NCI-H2227 (cell line): ENCODE data around the gene IL34.
"Not testable (repeated sequence)": the region's sequence is repeated elsewhere in the genome, so short reads cannot be mapped to it uniquely, and the experiment has no call there.

ENCODE experiments used
- DNase-seq: peaks from one replicate; lab custom pipeline; 2025; ENCODE audit not compliant: unreplicated experiment; lab: John Stamatoyannopoulos, UW

IL34 gene

DNA sequence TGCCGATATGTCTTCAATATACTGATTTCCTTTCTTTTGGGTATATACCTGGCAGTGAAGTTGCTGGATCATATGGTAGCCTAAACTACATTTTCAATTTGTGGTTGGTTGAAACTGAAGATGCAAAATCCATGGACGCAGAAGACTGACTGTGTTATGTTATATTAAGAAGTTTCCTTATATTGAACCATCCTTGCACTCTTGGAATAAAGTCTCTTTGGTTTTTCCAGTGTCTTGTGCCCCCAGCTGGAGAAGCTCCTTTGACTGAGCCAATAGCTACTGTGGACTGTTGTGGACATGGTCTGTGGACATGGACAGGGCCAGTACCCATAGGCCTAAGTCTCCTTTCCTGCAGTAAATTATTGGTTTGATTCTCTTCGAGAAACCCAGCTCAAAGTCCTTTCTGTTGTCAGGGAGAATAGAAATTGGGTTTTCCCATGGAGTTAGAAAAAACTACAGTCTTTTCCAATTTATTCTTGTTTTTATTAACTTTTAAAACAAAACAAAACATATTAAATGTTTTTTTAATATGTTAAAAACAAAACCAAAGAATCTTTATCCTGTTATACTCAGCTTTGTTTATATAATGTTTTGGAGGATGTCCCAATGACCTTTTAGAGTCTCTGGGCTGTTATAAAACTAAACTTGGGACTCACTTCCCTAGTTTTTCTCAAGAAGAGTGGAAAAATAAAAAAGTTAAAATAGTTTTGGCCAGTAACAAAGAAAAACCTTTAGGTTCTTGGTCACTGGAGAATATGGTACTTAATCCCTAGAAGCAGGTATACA, 15.2 kb upstream of the IL34 start:
- DNase-seq, result no peak

- no peak for DNase-seq
These were observed 14.1 kb upstream of the IL34 start for GRCh38 chr16:70632273-70632672.

DNA sequence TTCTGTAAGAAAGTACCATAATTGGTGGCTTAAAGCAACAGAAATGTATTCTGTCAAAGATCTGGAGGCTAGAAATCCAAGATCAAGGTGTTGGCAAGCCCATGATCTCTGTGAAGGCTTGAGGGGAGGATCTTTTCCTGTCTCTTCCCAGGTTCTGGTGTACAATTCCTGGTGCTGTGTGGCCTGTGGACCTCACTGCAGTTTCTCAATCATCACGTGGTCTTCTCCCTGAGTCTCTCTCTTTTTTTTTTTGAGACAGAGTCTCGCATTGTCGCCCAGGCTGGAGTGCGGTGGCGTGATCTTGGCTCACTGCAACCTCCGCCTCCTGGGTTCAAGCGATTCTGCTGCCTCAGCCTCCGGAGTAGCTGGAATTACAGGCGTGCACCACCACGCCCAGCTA, 12.7 kb upstream of the IL34 start:
- not testable (repeated sequence) for DNase-seq

DNA sequence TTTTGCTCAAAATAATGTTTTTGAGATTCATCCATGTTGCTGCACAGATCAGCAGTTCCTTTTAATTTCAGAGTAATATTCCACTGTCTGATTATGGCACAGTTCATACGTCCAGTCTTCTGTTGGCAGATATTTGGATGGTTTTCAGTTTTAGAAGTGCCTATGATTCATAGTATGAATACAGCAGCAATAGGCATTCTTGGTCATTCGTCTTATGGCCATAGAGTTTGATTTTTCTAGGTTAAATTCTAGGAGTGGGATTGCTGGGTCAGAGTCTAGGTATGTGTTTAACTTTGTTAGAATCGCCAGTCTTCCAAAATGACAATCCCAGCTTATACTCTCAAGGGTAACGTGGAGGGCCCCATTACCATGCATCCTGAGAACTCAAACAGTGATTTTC, 11.5 kb upstream of the IL34 start:
- DNase-seq, result no peak

DNA sequence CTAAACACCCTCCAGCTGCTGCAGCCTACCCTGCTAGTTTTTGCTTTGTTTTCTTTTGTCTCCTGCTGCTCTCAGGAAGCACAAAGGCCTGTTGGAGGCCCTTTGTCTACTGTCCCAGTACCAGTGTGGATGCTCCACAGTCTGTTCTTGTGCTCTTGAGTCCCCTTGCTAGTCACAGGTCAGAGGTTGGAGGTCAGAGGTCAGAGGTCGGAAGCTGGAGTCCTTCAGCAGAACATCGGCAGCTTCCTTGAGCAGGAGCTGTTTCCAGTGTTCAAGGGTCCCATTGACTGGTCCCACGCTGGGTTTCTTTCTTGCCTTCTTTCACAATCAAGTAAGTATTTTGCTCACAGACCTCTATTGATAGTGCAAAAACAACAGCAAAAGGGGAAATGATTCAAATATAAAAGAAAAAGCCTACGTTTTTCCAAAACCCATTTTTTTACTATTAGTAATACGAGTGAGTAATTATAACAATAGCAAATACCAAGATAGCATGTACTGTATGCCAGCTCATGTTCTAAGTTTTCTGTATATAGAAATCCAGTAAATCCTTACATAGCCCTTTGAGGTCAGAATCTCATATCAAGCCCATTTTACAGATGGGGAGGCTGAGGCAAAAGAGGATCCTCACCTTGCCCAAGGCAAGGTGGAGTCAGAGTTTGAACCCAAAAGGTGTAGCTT, 10.9 kb upstream of the IL34 start:
- DNase-seq, result peak; percentile 16

DNA sequence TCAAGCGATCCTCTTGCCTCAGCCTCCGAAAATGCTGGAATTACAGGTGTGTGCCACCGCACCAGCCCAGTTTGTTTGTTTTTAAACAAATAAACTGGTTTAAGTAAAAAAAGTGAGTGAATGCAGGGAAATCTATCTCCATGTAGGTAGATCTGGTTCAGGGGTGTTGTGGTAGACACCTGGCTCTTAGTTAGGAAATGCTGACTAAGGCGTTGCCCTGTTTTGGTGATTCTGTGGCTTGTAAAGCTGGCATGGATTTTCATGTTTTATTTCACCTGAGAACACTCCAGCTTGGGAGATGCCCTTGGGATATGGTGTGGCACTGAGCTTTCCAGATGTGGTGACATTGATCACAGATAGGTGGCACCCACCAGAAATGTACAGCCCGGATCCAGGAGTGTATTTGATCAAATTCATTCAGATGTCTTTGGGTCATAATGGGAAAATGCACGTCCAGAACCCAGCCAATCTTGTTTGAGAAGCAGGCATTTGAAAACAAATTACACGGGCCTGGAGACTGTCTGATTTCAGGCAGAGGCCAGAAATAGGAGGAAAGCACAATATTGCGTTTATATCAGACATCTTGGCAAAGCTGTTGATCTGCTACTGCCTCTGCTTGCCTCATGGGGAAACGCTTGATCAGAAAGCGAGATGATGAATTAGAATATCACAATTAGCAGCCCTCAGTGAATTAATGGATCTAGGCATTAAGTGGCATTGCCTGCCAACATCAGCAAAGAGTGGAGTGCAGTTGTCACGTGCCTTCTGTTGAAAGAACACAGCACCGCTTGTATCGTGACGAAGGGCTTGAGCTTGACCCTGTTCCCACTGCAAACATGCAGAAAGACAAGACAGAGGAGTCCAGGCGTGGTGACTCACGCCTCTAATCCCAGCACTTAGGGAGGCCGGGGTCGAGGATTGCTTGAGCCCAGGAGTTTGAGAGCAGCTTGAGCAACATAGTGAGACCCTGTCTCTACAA, 7.3 kb upstream of the IL34 start:
- DNase-seq, result peak; percentile 9

- no peak for DNase-seq
These were observed 3.7 kb upstream of the IL34 start for GRCh38 chr16:70642633-70643032.

DNA sequence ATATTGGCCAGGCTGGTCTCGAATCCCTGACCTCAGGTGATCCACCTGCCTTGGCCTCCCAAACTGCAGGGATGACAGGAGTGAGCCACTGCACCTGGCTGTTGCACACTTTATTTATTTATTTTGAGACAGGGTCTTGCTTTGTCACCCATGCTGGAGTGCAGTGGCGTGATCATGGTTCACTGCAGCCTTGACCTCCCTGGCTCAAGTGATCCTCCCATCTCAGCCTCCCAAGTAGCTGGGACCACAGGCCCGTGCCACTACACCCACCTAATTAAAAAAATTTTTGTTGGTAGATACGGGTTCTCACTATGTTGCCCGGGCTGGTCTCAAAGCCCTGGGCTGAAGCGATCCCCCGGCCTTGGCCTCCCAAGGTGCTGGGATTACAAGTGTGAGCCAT, 3.1 kb upstream of the IL34 start:
- DNase-seq, result not testable (repeated sequence)

DNA sequence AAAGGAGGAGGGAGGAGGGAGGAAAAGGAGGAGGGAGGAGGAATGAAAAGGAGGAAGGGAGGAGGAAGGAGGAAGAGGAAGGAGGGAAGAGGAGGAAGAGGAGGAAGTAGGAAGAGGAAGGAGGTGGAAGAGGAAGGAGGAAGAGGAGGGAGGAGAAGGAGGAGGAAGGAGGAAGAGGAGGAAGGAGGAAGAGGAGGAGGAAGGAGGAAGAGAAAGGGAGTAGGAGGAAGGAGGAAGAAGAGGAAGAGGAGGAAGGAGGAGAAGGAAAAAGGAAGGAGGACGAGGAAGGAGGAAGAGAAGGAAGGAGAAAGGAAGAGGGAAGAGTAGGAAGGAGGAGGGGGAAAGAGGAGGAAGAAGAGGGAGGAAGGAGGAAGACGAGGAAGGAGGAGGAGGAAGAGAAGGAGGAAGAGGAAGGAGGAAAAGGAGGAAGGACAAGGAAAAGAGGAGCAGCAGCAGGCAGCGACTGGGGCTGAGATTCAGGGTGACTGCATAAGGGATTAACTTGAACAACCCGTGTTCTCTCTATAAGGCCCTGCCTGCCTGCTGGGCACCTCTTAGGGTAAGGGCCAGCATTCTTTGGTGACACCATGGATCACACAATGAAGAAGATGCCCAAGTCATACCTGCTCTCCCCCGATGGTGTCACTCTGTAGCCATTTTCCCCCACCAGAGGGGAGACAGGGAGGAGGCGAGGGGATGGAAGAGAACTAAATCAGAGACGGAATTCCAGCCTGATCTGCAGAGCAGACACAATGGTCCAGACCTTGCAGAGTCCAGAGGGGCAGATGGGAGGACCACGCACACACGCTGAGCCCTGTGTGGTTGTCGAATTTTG, 1.4 kb upstream of the IL34 start:
- no peak for DNase-seq

DNA sequence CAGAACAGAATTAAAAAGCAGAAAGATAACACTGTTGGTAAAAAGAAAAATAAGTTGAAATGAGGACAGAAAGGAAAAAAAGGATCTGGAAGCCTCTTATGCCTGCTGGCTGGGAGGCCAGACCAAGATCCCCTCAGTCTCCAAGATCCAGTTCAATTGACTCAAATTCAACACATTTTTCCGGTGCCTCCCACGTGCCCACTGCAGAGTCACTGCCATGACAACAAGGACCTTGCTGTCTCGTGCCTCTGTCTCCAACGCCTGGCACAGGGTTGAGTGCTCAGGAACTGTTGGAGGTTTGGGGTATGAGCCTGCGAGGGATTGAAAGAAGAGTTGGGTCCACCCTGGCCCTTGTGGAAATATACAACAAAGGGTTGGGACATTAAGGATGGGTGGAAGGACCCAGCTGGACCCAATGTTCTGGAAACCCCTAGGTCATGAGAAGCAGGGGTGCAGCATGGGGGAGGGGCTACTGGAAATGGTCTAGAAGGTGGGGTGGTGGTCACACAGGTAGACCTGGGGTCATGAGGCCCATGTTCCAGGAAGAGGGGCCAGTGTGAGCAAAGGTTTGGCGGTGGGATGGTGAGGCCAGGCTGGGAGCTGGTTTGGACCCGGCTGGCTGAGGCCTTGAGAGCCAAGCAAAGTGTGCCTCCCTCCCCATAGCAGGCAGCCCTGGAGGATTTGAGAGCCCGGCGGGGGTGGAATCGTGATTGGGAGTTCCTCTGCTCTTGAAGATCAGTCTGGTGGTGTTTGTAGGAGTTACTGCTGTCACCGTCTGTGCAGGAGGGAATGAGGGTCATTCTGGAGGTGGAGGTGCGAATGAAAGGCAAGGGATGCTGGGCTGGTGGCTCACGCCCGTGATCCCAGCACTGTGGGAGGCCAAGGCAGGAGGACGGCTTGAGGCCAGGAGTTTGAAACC, 1.3 kb downstream of the IL34 start:
- DNase-seq, result no peak

DNA sequence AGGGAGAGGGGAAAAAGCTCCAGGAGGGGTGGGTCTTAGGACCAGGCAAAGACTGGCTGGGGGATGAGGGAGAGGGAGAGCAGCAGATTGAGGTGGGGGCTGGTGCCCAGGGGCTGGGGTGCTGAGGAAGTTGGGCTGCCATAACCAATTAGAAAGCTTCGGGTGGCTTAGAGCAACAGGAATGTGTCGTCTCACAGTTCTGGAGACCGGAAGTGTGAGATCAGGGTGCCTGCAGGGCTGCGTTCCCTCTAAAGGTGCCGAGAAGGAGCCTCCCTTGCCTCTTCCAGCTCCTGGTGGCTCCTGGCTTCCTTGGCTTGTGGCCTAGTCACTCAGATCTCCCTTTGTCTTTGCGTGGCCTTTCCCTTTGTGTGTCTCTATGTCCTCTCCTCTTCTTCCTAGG, 2.2 kb downstream of the IL34 start:
- DNase-seq, result no peak

GRCh38 chr16:70649300-70649699, 2.9 kb downstream of the IL34 start:
- DNase-seq, result no peak

DNA sequence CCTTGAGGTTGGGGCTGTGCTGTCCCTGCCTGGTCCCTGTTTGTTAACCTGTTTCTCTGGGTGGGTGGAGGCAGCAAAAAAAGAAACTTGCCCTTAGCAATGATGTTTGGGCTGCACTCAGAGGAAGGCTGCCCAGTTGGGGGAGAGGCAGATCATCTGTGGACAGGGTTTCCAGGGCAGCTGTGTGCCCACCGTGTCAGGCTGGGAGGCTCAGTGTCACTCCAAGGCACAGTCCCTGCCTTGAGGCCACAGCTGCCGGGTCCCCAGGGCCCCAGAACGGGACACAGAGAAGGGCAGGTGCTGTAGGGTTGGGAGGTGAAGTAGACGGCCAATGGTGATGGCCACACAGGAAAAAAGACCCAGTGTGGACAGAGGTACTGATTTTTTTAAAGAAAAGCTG, 3.9 kb downstream of the IL34 start:
- no peak for DNase-seq

GRCh38 chr16:70651524-70651923, 5.2 kb downstream of the IL34 start:
- no peak for DNase-seq

GRCh38 chr16:70652322-70652721, 6.0 kb downstream of the IL34 start:
- DNase-seq, result no peak

DNA sequence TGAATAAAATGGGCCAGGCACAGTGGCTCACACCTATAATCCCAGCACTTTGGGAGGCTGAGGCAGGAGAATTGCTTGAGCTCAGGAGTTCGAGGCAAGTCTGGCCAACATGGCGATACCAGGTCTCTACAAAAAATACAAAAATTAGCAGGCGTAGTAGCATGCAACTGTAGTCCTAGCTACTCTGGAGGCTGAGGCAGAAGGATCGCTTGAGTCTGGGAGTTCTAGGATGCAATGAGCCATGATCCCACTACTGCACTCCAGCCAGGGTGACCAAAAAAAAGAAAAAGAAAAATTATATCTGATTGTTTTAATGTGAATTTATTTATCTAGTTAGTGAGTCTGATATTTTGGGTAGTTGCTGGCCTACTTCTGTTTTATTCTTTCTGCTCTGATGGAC, 7.0 kb downstream of the IL34 start:
- no peak for DNase-seq

DNA sequence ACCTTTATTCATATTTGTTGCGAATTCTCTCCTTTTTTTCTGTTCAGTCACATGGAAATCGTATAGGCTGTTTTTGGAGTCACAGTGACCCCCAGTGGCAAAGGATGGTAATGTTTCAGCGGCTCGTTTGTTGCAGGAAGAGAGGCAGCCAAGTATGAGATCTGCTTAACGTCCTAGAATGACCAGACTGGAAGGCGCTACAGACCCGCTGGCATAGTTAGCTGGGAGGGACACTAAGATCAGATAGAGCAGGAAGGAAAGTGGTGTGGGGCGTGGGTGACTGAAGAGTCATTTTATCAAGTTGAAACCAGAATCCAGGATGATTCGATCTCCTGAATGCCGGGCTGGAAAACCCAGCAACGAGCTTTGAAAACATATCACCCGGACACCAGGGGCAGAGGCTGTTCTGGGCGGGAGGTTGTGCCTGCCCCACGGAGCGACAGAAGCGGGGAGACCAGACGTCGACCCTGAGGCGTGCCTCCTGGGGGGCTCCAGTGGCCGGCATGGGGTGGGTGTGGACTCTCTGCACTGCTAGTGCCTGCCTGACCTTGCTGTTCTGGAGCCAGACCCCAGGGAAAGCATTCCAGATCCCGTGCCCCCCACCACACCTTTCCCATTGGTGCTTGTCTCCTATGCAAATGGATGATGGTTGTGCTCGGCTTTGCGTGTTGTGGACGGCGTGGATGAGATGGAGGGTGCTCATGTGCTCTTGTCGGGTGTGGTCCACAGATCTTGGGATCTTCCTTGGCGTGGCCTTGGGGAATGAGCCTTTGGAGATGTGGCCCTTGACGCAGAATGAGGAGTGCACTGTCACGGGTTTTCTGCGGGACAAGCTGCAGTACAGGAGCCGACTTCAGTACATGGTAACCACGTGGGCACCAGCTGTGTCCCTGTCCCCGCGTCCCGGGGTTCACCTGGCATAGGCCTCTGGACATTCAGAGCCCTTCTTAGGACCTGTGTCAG, 7.7 kb downstream of the IL34 start:
- DNase-seq, result peak; percentile 79

GRCh38 chr16:70656065-70656711, 9.8 kb downstream of the IL34 start:
- no peak for DNase-seq
